Bronchial epithelial cell (primary cell): Measurements from ENCODE around the gene SH3BGRL2. TPM values are rescaled to one million over a fixed set of nuclear protein-coding genes. Genes with fewer than 3 reads are reported as not detected.
"Not testable (repeated sequence)": the region's sequence is repeated elsewhere in the genome, so short reads cannot be mapped to it uniquely, and the experiment has no call there.

Experiments
- DNase-seq: peaks from one replicate; pipeline ENCODE4 v3.0.0-alpha.2; 2010; ENCODE audit warnings: low read depth
- FAIRE-seq: peaks from 2 replicates; lab custom pipeline; 2011; peaks lifted over from hg19 to GRCh38; lab: Jason Lieb, UNC
- H3K27me3 ChIP-seq: 2 replicates; pipeline ENCODE4 v1.5.1; 2011; ENCODE audit warnings: low read length; ENCODE audit not compliant: control insufficient read depth, insufficient read depth
- H3K36me3 ChIP-seq: 2 replicates; pipeline ENCODE4 v1.5.1; 2011; ENCODE audit warnings: low read length; ENCODE audit not compliant: control insufficient read depth, insufficient read depth
- H3K4me3 ChIP-seq: 2 replicates; pipeline ENCODE4 v1.5.1; 2011; ENCODE audit warnings: mild to moderate bottlenecking, low read depth, low read length, control low read depth
- CTCF ChIP-seq: IDR thresholded peaks from 2 replicates; pipeline ENCODE4 v1.5.1; 2011; ENCODE audit warnings: mild to moderate bottlenecking, moderate library complexity, low read length, control low read depth, inconsistent platforms; ENCODE audit not compliant: insufficient read depth, severe bottlenecking
- total RNA-seq: library from RNA; depleted of rRNA; stranded (reverse); fragments of >200 nt; gene quantifications from 2 replicates; pipeline ENCODE4 v1.2.1, GENCODE V29; 2014

SH3BGRL2 gene
- total RNA-seq, 1 donor from 2014 or later, result 15.0 TPM

GRCh38 chr6:79734374-79734773 is 103.2 kb downstream of the SH3BGRL2 start:
- no peak for DNase-seq

DNA sequence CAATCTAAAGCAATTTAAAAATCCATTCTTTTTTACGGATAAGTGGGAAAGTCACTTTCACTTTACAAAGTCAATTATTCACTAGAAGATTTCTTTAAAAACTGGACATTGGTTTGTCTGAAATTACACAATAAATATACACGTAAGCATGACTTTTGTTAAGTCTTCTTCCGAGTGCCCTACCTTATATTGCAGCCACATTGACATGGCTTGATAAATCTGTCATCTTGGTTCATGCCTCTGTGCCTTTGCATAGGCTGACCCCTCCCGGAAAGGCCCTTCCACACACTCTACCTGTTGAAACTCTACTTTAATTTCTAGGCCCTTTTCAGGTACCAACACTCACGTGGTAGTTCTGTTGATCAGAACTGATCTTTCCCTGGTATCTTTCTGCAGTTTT is 104.1 kb downstream of the SH3BGRL2 start:
- TF ChIP-seq CTCF, result no peak
- Histone ChIP-seq H3K4me3 (no peak overlapping the region), H3K27me3 (peaks cover 3% of the 10 kb centered on the region), H3K36me3 (no peaks in the 10 kb centered on the region)
- DNase-seq (no peak), FAIRE-seq (no peak)

More at GRCh38 chr6:79734374-79734773, 103.2 kb downstream of the SH3BGRL2 start:
- Histone ChIP-seq H3K4me3 (no peak overlapping the region), H3K27me3 (peaks cover 3% of the 10 kb centered on the region), H3K36me3 (no peaks in the 10 kb centered on the region)
- no peak for TF ChIP-seq CTCF
- no peak for FAIRE-seq

DNA sequence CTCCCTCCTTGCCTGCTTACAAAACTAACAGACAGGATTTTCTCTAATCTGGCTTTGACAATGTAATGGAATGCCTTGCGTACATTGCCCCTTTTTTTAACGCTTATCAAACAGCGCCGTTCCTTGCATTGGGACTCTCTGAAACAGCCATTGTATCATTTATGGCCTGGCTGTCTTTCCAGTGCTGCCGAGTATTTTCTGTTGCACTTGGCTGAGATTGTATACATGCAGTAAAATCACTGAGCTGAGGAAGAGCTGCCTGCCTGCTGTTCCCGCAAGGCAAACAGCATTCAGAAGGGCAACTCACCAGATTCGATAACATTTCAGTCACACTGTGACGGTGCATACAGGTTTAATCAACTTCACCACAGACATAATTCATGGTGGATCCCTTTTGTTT is 106.0 kb downstream of the SH3BGRL2 start:
- Histone ChIP-seq H3K36me3 (no peaks in the 10 kb centered on the region), H3K27me3 (no peaks in the 10 kb centered on the region), H3K4me3 (no peak overlapping the region)
- no peak for FAIRE-seq
- TF ChIP-seq CTCF, result no peak
- DNase-seq, result no peak

DNA sequence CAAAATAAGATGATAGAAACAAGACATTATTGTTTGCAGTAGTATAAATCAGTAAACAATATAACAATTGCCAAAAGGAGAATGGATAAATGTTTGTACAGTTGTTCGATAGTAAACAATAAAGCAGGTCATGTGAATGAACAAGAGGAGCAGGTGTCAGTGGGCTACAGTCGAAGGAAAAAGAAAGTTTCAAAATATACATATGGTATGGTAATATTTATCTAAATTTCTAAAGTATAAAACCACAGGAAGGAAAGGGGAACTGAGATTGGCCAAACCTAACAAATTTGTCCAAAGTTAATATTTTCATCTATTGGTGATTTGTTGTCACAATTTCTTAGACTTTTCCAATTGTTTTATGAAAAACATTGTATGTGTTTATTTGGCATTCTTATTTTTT is 110.9 kb downstream of the SH3BGRL2 start:
- FAIRE-seq (no peak), DNase-seq (no peak)
- TF ChIP-seq CTCF, result no peak
- H3K36me3 ChIP-seq, result no peaks in the 10 kb centered on the region
- no peak overlapping the region for H3K4me3 ChIP-seq
- no peaks in the 10 kb centered on the region for H3K27me3 ChIP-seq

DNA sequence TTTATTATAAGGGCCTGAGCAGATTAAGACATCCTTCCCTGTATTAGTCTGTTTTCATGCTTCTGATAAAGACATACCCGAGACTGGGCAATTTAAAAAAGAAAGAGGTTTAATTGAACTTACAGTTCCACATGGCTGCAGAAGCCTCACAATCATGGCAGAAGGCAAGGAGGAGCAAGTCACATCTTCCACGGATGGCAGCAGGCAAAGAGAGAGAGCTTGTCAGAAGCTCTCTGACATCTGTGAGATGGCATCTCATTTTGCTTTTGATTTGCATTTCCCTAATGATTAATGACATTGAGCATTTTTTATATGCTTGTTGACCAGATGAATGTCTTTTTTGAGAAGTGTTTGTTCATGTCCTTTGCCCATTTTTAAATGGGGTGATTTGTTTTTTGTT is 114.2 kb downstream of the SH3BGRL2 start:
- FAIRE-seq, H3K4me3 ChIP-seq, H3K36me3 ChIP-seq, H3K27me3 ChIP-seq, DNase-seq: not testable (repeated sequence)

- not testable (repeated sequence) for H3K36me3 ChIP-seq, FAIRE-seq, H3K27me3 ChIP-seq, H3K4me3 ChIP-seq, DNase-seq
Measured at GRCh38 chr6:79746325-79746724, 115.2 kb downstream of the SH3BGRL2 start.

GRCh38 chr6:79750806-79751205 is 119.7 kb downstream of the SH3BGRL2 start:
- no peak overlapping the region for H3K4me3 ChIP-seq
- DNase-seq (no peak), FAIRE-seq (no peak)
- TF ChIP-seq CTCF, result no peak
- H3K36me3 ChIP-seq, result no peaks in the 10 kb centered on the region
- no peaks in the 10 kb centered on the region for H3K27me3 ChIP-seq

Other genes with a start within 250 kb of the SH3BGRL2 start
- 2.9 and 3.7 TPM in 2 replicates for gene LCA5, start 93.9 kb upstream of the SH3BGRL2 start, total RNA-seq